Metanephros (tissue), 1 donor: ENCODE results near the gene MX1. TPM values are rescaled to one million over a fixed set of nuclear protein-coding genes. Genes with fewer than 3 reads are reported as not detected.

Experiments used
- total RNA-seq: library from RNA; depleted of rRNA; stranded (reverse); fragments of >200 nt; gene quantifications from one replicate; pipeline ENCODE4 v1.2.3, GENCODE V29; 2014

Gene MX1, protein sequence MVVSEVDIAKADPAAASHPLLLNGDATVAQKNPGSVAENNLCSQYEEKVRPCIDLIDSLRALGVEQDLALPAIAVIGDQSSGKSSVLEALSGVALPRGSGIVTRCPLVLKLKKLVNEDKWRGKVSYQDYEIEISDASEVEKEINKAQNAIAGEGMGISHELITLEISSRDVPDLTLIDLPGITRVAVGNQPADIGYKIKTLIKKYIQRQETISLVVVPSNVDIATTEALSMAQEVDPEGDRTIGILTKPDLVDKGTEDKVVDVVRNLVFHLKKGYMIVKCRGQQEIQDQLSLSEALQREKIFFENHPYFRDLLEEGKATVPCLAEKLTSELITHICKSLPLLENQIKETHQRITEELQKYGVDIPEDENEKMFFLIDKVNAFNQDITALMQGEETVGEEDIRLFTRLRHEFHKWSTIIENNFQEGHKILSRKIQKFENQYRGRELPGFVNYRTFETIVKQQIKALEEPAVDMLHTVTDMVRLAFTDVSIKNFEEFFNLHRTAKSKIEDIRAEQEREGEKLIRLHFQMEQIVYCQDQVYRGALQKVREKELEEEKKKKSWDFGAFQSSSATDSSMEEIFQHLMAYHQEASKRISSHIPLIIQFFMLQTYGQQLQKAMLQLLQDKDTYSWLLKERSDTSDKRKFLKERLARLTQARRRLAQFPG
- 11.7 TPM for total RNA-seq

DNA sequence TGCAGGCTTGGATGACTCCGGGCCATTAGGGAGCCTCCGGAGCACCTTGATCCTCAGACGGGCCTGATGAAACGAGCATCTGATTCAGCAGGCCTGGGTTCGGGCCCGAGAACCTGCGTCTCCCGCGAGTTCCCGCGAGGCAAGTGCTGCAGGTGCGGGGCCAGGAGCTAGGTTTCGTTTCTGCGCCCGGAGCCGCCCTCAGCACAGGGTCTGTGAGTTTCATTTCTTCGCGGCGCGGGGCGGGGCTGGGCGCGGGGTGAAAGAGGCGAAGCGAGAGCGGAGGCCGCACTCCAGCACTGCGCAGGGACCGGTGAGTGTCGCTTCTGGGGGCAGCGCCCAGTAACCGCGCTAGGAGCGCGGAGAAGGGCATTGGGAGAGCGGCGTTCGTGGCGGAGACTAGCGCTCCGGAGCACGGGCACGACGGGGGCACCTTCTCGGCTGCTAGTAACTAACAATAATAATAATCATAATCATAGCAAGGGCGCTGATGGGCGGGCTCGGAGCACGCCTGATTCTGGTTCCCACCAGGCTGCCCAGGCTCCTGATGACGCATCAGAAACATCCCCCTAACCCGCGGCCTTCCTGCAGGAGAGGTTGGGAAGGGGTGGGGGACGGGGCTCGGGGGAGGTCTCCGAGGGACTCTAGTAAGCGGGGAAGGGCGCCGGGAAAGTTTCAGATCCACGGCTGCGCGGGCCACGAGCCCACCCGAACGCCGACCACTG, at the start of gene MX1:
Gene MX1, plus strand, starts transcription at position 286 of the 722 bp plus-strand sequence. CDS start 5,832 bp downstream, outside the sequence.

DNA sequence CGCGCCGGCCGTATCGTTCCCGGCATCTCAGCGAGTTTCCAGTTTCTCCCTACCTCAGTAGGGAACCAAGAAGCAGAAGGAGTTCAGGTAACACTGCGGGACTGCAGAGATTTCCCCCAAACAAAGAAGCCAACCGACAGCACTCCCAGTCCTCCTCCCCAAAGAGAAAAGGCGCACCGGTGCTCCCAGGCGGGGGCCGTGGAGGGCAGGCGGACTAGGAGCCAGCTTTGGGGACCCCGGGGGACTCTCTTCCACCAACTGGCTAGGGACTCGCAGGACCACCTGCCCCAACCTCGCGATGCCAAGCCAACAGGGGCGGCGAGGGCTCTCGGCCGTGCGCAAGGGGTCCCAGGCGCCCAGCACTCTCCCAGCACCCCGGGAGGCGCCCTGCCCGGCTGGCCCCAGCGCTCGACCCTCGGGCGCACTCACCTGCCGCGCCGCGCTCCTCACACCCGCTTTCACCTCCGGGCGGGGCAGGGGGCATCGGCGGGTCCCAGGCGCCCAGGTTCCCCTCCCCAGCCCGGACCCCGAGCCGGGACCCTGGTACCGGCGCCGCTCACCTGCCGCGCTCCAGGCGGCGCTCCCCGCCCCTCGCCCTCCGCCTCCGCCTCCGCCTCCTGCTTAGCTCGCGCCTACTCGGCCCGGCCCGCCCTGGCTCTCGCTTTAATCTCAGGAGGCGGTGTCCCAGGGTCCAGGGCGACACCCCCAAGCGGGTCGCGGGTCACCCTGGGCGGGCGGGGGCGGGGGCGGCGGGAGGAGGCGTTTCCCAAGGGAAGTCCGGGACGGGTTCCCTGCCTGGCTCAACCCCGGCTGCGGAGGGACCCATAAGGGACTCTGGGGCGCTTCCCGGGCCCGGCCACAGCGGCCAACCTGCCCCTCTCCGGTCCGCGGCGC, 81.7 kb downstream of the MX1 start, which contains the start of gene TMPRSS2:
Gene TMPRSS2, minus strand, starts transcription at position 638 of the 894 bp plus-strand sequence. CDS start 10,025 bp downstream, outside the sequence.

Other genes with a start within 250 kb of the MX1 start
- gene FAM3B, start 109.4 kb upstream of the MX1 start, total RNA-seq: 7.5 TPM
- gene MX2, start 64.2 kb upstream of the MX1 start, total RNA-seq: 6.1 TPM
- gene TMPRSS2, start 81.9 kb downstream of the MX1 start, total RNA-seq: 54.8 TPM